IPS-18a (cell line): ENCODE measurements around the gene TFDP1.
A peak's percentile ranks its signal among the peaks of the same experiment; 100 is the strongest.

ENCODE experiments used
- H3K27ac ChIP-seq: one replicate; pipeline ENCODE4 v1.5.1; 2013; ENCODE audit warnings: low read length
- H3K27me3 ChIP-seq: one replicate; pipeline ENCODE4 v1.6.1; 2013; ENCODE audit warnings: mild to moderate bottlenecking, low read length; ENCODE audit not compliant: control insufficient read depth, insufficient read depth
- H3K36me3 ChIP-seq: one replicate; pipeline ENCODE4 v1.6.1; 2013; ENCODE audit warnings: low read depth, low read length; ENCODE audit not compliant: control insufficient read depth
- H3K4me1 ChIP-seq: one replicate; pipeline ENCODE4 v1.6.1; 2013; ENCODE audit warnings: low read depth, low read length; ENCODE audit not compliant: control insufficient read depth
- H3K4me3 ChIP-seq: one replicate; pipeline ENCODE4 v1.5.1; 2013; ENCODE audit warnings: low read length
- H3K9ac ChIP-seq: one replicate; pipeline ENCODE4 v1.6.1; 2013; ENCODE audit warnings: mild to moderate bottlenecking, low read length, moderate library complexity
- H3K9me3 ChIP-seq: one replicate; pipeline ENCODE4 v1.6.1; 2013; ENCODE audit warnings: low read depth, low read length; ENCODE audit not compliant: control insufficient read depth

TFDP1 gene

GRCh38 chr13:113581871-113582270 is 2.7 kb upstream of the TFDP1 start:
- no peaks in the 10 kb centered on the region for H3K4me1 ChIP-seq
- H3K27me3 ChIP-seq = no peaks in the 10 kb centered on the region
- no peak overlapping the region for H3K9ac ChIP-seq
- no peak overlapping the region for H3K4me3 ChIP-seq
- H3K9me3 ChIP-seq = peaks cover 2% of the 10 kb centered on the region
- no peak overlapping the region for H3K27ac ChIP-seq
- H3K36me3 ChIP-seq = peaks cover 6% of the 10 kb centered on the region

- H3K4me1 ChIP-seq = no peaks in the 10 kb centered on the region
- no peak overlapping the region for H3K9ac ChIP-seq
- no peaks in the 10 kb centered on the region for H3K27me3 ChIP-seq
- no peak overlapping the region for H3K4me3 ChIP-seq
- H3K36me3 ChIP-seq = peaks cover 10% of the 10 kb centered on the region
- H3K9me3 ChIP-seq = no peaks in the 10 kb centered on the region
- no peak overlapping the region for H3K27ac ChIP-seq
Measured at GRCh38 chr13:113582841-113583631, 1.5 kb upstream of the TFDP1 start.

DNA sequence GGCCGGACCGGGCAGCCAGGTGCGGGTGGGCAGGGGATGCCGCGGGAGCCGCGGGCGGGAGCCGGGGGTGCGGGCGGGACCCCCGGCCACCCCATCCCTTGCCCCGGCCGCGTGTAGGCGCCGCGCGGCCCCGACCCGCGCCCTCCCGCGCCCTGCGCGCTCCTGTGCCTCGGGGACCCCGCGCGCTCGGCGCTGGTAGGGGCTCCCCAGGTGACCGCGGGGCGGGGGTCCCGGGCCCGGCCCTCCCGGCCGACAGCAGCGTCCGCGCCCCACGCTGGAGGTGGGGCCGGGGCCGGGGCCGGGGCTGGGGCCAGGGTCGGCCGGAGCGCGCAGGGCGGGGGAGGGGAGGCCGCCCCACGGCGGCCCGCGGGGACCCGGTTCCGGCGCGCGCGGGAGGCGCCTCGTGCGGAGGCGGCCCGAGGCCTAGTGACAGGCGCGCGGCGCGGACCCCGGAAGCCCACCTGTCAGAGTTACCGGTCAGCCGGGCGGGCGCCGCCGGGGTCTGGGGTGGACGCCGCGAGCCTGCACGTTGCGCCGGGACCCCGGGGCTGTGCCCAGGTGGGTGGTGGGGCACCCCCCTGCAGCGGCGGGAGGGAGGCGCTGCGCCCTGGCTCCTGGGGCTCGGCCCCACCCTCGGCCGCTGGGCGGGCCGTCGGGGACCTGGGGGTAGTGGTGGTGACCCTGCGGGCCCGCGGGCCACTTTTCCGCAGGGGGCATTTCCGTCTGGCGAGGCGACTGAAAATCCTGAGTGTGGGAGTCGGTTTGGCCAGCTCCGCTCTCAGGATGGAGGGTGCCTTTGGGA is 518 bp downstream of the TFDP1 start:
- Histone ChIP-seq H3K9ac (peak overlapping the region; percentile 6), H3K27ac (no peak overlapping the region), H3K9me3 (no peaks in the 10 kb centered on the region), H3K27me3 (no peaks in the 10 kb centered on the region), H3K4me1 (no peaks in the 10 kb centered on the region), H3K4me3 (peak overlapping the region; percentile 62), H3K36me3 (peaks cover 10% of the 10 kb centered on the region)

DNA sequence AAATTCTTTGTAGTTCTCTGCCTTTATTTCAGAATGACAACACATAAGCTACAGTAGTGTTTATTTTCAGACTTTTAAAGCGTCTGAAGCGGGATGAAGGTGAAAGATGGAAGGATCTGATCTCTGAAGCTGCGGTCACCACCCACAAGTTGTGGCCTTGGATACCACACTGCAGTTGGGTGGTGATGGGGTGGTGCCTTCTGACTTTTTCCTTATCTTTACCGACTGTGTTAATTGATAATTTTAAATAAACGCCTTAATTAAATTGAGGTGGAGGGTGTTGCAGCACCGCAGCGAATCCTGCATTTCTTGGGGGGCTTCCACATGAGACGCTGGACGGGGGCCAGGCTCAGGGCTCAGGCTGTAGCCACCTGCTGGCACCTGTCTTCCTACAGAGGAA is 1.3 kb downstream of the TFDP1 start:
- Histone ChIP-seq H3K9ac (peak overlapping the region; percentile 6), H3K27ac (no peak overlapping the region), H3K9me3 (no peaks in the 10 kb centered on the region), H3K27me3 (no peaks in the 10 kb centered on the region), H3K36me3 (peaks cover 10% of the 10 kb centered on the region), H3K4me1 (no peaks in the 10 kb centered on the region), H3K4me3 (peak overlapping the region; percentile 62)

DNA sequence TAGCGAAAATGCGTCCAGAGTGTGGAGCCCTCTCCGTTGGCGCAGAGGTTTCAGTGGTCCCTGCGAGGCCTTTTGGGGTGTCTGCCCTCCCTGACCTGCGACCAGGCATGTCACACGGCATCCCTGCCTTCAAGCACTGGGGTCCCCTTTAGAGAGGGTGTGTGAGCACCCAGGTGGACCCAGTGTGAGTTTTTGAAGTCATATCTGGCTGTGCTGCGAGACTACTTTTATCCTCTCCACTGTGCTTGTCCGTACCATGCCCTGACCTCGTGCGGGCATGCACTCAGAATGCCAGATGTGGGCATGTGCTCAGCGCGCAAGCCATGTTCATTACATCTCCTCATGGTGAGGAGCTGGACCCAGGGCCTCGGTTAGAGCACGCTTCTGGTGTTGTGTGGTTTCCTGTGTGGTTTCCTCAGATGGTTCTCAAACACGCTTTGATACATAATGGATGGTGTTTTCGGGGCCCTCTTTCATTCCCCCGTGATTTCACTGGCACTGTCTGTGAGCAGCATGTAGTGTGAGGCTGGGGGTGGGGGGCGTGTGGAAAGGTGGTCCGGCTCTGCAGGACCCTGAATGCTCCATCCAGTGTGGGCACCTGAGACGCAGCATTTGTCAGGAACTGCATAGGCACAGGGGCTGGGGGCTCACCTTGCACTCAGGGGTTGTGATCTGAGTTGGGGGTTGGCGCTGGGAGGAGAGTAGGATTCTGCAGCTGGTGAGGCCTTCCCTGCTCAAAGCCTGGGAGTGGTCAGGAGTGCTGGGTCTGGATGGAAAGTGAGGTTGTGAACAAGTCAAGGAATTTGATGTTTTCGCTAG is 2.3 kb downstream of the TFDP1 start:
- H3K36me3 ChIP-seq = peaks cover 10% of the 10 kb centered on the region
- H3K27me3 ChIP-seq = no peaks in the 10 kb centered on the region
- H3K4me3 ChIP-seq = no peak overlapping the region
- H3K27ac ChIP-seq = no peak overlapping the region
- H3K9ac ChIP-seq = no peak overlapping the region
- H3K4me1 ChIP-seq = no peaks in the 10 kb centered on the region
- no peaks in the 10 kb centered on the region for H3K9me3 ChIP-seq

- no peak overlapping the region for H3K4me3 ChIP-seq
- H3K4me1 ChIP-seq = no peaks in the 10 kb centered on the region
- no peak overlapping the region for H3K27ac ChIP-seq
- no peaks in the 10 kb centered on the region for H3K9me3 ChIP-seq
- H3K27me3 ChIP-seq = no peaks in the 10 kb centered on the region
- peaks cover 10% of the 10 kb centered on the region for H3K36me3 ChIP-seq
- no peak overlapping the region for H3K9ac ChIP-seq
Measured at GRCh38 chr13:113588394-113589111, 4.0 kb downstream of the TFDP1 start.

DNA sequence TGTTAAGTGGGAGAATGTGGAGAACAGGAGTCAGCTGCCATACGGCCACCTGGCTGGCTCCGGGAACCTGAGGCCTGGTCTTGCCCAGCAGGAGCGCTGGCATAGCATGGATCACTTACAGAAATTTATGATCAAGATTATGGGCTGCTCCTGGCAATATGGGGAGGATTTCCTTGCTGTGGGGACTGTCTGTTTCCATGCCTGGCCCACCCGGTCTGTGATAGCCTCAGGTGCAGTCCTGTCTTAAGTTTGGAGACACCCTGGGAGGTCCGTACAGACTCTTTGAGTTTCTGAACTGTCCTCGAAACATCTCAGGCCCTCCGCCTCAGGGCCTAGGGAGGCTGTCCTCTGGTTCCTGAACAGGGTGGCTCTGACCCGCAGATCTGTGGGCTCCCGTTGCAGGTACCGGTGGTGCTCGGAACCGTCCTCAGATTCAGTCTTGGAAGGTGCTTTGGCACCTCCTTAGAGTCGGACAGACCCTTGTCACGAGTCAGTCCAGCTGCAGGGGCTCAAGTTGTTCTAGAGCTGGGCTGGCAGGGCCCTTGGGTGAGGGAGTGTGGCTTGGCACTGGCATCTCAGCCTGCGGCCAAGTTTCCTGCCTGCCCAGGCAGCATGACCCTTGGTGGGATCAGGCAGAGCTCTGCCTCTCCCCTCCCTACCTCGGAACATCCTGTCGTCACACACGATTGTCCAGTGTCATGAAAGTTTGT is 4.9 kb downstream of the TFDP1 start:
- Histone ChIP-seq H3K27me3 (no peaks in the 10 kb centered on the region), H3K27ac (no peak overlapping the region), H3K36me3 (peaks cover 10% of the 10 kb centered on the region), H3K4me3 (no peak overlapping the region), H3K9ac (no peak overlapping the region), H3K4me1 (no peaks in the 10 kb centered on the region), H3K9me3 (no peaks in the 10 kb centered on the region)

GRCh38 chr13:113589961-113590339 is 5.4 kb downstream of the TFDP1 start:
- Histone ChIP-seq H3K36me3 (peaks cover 10% of the 10 kb centered on the region), H3K4me3 (no peak overlapping the region), H3K27ac (no peak overlapping the region), H3K27me3 (no peaks in the 10 kb centered on the region), H3K4me1 (no peaks in the 10 kb centered on the region), H3K9me3 (no peaks in the 10 kb centered on the region), H3K9ac (no peak overlapping the region)

- Histone ChIP-seq H3K4me3 (no peak overlapping the region), H3K9me3 (no peaks in the 10 kb centered on the region), H3K4me1 (no peaks in the 10 kb centered on the region), H3K36me3 (peaks cover 11% of the 10 kb centered on the region), H3K27me3 (no peaks in the 10 kb centered on the region), H3K9ac (no peak overlapping the region), H3K27ac (no peak overlapping the region)
Measured at GRCh38 chr13:113591750-113592149, 7.2 kb downstream of the TFDP1 start.

- H3K9me3 ChIP-seq = no peaks in the 10 kb centered on the region
- H3K27me3 ChIP-seq = no peaks in the 10 kb centered on the region
- H3K4me1 ChIP-seq = no peaks in the 10 kb centered on the region
- H3K4me3 ChIP-seq = no peak overlapping the region
- H3K36me3 ChIP-seq = peaks cover 6% of the 10 kb centered on the region
- H3K27ac ChIP-seq = no peak overlapping the region
- H3K9ac ChIP-seq = no peak overlapping the region
Measured at GRCh38 chr13:113592571-113592970, 8.0 kb downstream of the TFDP1 start.
